ENCODE measurements around the gene SBF2.

SBF2 gene

GRCh38 chr11:9853929-9854552, 440.0 kb downstream of the SBF2 start:
- peaks cover 38% of the 10 kb centered on the region for H3K36me3 ChIP-seq
- H3K27me3 ChIP-seq = no peaks in the 10 kb centered on the region
- H3K27ac ChIP-seq = no peak overlapping the region
- no peak overlapping the region for H3K4me3 ChIP-seq (ENCODE audit: low read depth in 1 of 2, low read length in 1 of 2)
- H3K4me1 ChIP-seq (ENCODE audit: control insufficient read depth in 1 of 2, insufficient read depth in 1 of 2, low read depth in 1 of 2, low read length in 1 of 2) = no peaks in the 10 kb centered on the region
- no peaks in the 10 kb centered on the region for H3K9me3 ChIP-seq
- TF ChIP-seq CTCF (IDR thresholded peaks at IDR 0.05) = no peak

GRCh38 chr11:9852465-9852864, 441.6 kb downstream of the SBF2 start:
- Histone ChIP-seq H3K27me3 (no peaks in the 10 kb centered on the region), H3K4me1 (ENCODE audit: control insufficient read depth in 1 of 2, insufficient read depth in 1 of 2, low read depth in 1 of 2, low read length in 1 of 2) (no peaks in the 10 kb centered on the region), H3K27ac (no peak overlapping the region), H3K4me3 (ENCODE audit: low read depth in 1 of 2, low read length in 1 of 2) (no peak overlapping the region), H3K9me3 (no peaks in the 10 kb centered on the region), H3K36me3 (peaks cover 38% of the 10 kb centered on the region)
- TF ChIP-seq CTCF (IDR thresholded peaks at IDR 0.05) = no peak

- TF ChIP-seq CTCF (IDR thresholded peaks at IDR 0.05) = no peak
- no peaks in the 10 kb centered on the region for H3K27me3 ChIP-seq
- no peaks in the 10 kb centered on the region for H3K4me1 ChIP-seq (ENCODE audit: control insufficient read depth in 1 of 2, insufficient read depth in 1 of 2, low read depth in 1 of 2, low read length in 1 of 2)
- no peak overlapping the region for H3K4me3 ChIP-seq (ENCODE audit: low read depth in 1 of 2, low read length in 1 of 2)
- H3K9me3 ChIP-seq = no peaks in the 10 kb centered on the region
- no peak overlapping the region for H3K27ac ChIP-seq
- peaks cover 39% of the 10 kb centered on the region for H3K36me3 ChIP-seq
Observed at GRCh38 chr11:9851366-9851765, 442.7 kb downstream of the SBF2 start.

DNA sequence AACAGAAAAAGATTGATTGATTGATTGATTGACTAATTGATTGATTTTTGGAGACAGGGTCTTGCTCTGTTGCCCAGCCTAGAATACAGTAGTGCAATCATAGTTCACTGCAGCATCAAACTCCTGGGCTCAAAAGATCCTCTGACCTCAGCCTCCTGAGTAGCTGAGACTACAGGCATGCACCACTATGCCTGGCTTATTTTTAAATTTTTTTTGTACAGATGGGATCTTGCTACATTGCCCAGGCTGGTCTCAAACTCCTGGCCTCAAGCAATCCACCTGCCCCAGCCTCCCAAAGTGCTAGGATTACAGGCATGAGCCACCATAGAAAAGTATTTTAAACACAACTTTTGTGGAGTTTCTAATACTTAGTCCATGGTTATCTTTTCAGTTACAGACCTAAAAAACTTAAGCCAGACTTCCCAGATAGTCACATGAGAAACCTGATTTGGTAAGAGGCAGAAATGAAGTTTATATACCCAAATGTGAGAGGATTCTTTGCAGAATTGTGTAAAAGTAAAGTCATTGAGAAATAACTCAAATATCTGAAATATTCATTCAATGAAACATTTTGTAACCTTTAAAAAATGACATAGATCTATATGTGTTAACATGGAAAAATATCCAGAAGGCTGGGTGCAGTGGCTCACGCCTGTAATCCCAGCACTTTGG, 443.7 kb downstream of the SBF2 start:
- Histone ChIP-seq H3K27ac (no peak overlapping the region), H3K36me3 (peaks cover 39% of the 10 kb centered on the region), H3K27me3 (no peaks in the 10 kb centered on the region), H3K4me1 (ENCODE audit: control insufficient read depth in 1 of 2, insufficient read depth in 1 of 2, low read depth in 1 of 2, low read length in 1 of 2) (no peaks in the 10 kb centered on the region), H3K9me3 (no peaks in the 10 kb centered on the region), H3K4me3 (ENCODE audit: low read depth in 1 of 2, low read length in 1 of 2) (no peak overlapping the region)
- no peak for TF ChIP-seq CTCF (IDR thresholded peaks at IDR 0.05)

DNA sequence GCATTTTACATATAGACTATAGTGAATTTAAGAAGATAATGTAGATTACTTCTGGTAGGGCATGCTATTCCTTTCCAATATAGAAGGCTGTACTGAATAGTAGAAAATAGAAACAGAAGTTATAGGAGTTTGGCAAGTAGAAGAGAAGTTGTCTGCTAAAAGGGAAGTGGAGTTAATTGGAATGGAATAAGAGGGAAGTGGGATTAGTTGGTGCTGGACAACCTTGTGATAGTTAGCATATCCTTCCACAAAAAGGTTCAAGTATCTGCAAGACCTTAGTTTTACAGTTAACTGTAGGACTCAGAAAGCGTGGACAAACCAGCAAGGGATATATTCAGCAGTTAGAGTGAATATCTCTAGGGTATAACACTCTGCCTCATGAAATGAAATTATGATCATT, 444.6 kb downstream of the SBF2 start:
- no peaks in the 10 kb centered on the region for H3K27me3 ChIP-seq
- H3K4me1 ChIP-seq (ENCODE audit: control insufficient read depth in 1 of 2, insufficient read depth in 1 of 2, low read depth in 1 of 2, low read length in 1 of 2) = no peaks in the 10 kb centered on the region
- no peaks in the 10 kb centered on the region for H3K9me3 ChIP-seq
- H3K27ac ChIP-seq = no peak overlapping the region
- no peak for TF ChIP-seq CTCF (IDR thresholded peaks at IDR 0.05)
- H3K36me3 ChIP-seq = peaks cover 47% of the 10 kb centered on the region
- no peak overlapping the region for H3K4me3 ChIP-seq (ENCODE audit: low read depth in 1 of 2, low read length in 1 of 2)
